GM21526 (cell line): ENCODE data around the gene PHF2.

Source experiments
- ATAC-seq: cut with Tn5 transposase; IDR thresholded peaks from one replicate; pipeline ENCODE4 v1.9.1; 2021; ENCODE audit warnings: moderate library complexity; ENCODE audit not compliant: unreplicated experiment, low FRiP score

PHF2 gene

GRCh38 chr9:93648181-93648580, 71.8 kb downstream of the PHF2 start:
- no peak for ATAC-seq

DNA sequence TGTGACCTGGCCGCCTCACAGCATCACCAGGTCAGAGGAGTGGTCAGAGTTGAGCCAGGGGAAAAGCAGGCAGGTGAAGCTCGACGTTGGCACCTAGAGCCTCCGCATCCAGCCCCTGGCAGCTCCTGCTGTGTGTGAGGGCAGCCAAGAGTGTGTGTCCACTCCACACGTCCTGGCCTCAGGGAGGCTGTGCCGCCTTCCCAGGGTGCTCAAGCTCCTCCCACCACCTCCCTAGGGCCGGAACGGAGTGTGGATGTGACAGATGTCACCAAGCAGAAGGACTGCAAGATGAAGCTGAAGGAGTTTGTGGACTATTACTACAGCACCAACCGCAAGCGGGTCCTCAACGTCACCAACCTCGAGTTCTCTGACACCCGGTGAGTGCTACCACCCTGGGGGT, 72.5 kb downstream of the PHF2 start:
- no peak for ATAC-seq

GRCh38 chr9:93649610-93650261, 73.4 kb downstream of the PHF2 start:
- no peak for ATAC-seq

- ATAC-seq, result no peak
These were observed 74.1 kb downstream of the PHF2 start for GRCh38 chr9:93650448-93650847.

GRCh38 chr9:93651521-93651950, 75.2 kb downstream of the PHF2 start:
- no peak for ATAC-seq

GRCh38 chr9:93652604-93653592, 76.5 kb downstream of the PHF2 start:
- ATAC-seq, result no peak

DNA sequence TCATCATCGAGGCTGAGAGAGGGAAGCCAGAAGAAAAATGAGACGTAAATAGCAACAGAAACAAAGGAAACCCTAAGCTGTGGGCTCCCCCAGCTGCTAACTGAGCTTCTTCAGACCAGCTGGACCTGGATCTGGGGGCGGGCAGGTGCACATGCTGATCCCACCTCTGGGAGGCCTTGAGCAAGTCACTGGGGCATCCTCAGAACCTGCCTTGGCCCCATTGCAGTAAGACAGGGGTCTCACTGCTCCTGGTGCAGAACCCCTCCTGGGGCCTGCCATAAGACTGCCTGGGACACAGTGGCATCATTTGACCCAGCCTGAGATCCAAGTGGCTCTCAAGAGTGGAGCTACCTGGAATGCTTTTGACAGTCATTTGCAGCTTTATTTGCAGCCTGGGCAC, 77.4 kb downstream of the PHF2 start:
- ATAC-seq, result no peak

DNA sequence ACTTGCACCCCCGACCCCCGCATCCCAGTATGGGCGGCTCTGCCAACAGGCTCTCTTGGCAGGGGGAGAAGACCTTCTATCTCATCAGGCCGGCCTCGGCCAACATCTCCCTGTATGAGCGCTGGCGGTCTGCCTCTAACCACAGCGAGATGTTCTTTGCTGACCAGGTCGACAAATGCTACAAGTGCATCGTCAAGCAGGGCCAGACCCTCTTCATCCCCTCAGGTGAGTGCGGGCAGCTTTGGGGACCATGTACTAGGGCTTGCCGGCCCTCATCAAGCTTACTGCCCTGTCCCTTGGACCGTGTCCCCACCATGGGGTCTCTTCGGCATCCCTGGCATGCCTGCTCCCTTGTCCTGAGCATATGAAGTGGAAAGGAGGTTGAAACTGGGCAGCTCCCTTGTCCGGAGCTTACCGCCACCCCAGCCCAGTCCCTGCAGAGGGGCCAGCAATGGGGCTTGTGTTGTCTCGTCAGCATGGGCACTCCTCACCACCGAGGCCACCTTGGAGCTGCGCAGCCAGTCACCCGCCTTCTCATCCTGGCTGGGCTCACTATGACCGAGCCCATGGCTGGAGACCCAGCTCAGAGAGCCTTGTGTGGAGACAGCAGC, 78.1 kb downstream of the PHF2 start:
- ATAC-seq, result no peak

- ATAC-seq, result no peak
These were observed 79.4 kb downstream of the PHF2 start for GRCh38 chr9:93655621-93656425.

DNA sequence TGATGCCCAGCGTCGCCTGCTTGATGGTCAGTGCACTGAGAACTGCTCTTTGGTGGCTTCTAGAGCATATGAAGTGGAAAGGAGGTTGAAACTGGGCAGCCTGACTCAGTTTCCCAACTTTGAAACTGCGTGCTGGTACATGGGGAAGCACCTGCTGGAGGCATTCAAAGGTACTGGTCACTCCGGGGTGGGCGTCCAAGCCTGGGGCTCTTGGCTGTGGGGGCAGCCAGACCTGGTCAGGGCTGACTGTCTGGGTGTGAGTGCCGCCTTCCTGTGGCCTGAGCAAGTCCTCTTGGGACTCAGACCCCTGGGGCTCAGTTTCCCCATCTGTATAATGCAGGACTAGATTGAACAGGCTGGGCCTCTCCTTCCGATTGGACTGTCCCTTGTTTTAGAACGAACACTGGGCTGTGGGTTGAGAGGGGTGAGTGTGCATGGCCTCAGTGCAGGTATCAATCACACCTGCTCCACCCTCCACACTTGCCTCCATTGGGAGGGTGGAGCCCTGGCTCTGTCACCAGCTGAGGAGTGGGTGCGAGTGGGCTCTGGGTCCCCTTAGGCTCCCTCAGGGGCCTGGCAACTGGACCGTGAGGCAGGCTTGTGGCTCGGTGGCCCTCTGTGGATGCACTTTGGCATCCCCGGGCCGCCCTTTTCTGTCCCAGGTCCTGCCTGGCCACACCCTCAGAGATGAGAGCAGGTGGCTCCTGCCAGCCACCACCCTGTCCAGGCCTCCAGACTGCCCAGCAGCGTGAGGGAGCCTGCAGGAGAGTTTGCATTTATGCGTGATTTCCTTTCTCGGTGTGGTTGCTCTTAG, 80.2 kb downstream of the PHF2 start:
- no peak for ATAC-seq

GRCh38 chr9:93657331-93658111, 81.1 kb downstream of the PHF2 start:
- ATAC-seq, result no peak

GRCh38 chr9:93658184-93658925, 82.0 kb downstream of the PHF2 start:
- no peak for ATAC-seq

- no peak for ATAC-seq
These were observed 82.9 kb downstream of the PHF2 start for GRCh38 chr9:93659044-93659836.

- ATAC-seq, result no peak
These were observed 83.4 kb downstream of the PHF2 start for GRCh38 chr9:93659837-93660177.

DNA sequence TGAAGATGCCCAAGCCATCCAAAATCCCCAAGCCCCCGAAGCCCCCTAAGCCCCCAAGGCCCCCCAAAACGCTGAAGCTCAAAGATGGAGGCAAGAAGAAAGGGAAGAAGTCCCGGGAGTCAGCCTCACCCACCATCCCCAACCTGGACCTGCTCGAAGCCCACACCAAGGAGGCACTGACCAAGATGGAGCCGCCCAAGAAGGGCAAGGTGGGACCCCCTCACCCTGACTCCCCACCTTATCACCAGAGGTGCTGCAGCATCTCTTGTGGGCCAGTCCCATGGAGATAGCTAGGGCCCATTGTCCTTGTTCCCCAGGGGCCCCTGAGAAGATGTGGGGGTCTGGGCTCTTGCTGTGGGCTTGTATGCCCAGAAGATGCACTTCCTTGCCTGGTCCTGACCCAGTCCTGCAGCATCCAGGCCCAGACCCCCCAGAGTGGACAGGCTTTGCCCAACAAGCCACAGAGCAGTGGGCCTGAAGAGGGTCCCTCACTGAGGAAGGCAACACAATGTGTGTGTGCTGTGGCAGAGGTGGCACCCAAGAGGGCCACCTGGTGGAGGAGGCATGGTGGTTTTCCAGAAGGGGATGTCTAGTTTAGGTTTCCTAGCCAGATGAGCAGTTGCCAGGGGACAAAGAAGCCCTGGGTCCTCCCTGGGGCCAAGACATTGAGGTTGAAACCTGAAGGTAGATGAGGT, 84.1 kb downstream of the PHF2 start:
- no peak for ATAC-seq

GRCh38 chr9:93661591-93661990, 85.2 kb downstream of the PHF2 start:
- ATAC-seq, result no peak

DNA sequence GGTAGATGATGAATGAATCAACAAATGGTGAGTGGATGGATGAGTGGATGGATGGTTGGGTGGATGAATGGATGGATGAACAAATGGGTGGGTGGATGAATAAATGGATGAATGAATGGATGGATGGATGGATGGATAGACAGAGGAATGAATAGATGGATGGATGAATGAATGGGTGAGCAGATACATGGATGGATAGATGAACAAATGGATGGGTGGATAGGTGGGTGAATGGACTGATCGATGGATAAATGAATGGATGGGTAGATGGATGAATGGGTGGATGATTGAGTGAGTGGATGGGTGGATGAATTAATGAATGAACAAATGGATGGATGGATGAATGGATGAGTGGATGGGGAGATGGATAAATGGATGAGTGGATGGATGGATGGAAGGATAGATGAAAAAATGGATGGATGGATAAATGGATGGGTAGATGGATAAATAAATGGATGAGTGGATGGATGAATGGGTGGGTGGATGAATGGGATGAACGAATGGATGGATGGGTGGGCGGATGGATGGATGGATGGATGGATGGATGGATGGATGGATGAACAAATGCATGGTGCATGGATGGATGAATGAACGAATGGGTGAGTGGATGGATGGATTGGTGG, 85.7 kb downstream of the PHF2 start:
- no peak for ATAC-seq
